NOMO-1 treated with dmso at 0.1 percent for 144 hours (cell line): ENCODE results near the gene NTN3.

Source experiments
- DNase-seq: peaks from one replicate; lab custom pipeline; 2025; ENCODE audit not compliant: unreplicated experiment; lab: John Stamatoyannopoulos, UW

Gene NTN3

DNA sequence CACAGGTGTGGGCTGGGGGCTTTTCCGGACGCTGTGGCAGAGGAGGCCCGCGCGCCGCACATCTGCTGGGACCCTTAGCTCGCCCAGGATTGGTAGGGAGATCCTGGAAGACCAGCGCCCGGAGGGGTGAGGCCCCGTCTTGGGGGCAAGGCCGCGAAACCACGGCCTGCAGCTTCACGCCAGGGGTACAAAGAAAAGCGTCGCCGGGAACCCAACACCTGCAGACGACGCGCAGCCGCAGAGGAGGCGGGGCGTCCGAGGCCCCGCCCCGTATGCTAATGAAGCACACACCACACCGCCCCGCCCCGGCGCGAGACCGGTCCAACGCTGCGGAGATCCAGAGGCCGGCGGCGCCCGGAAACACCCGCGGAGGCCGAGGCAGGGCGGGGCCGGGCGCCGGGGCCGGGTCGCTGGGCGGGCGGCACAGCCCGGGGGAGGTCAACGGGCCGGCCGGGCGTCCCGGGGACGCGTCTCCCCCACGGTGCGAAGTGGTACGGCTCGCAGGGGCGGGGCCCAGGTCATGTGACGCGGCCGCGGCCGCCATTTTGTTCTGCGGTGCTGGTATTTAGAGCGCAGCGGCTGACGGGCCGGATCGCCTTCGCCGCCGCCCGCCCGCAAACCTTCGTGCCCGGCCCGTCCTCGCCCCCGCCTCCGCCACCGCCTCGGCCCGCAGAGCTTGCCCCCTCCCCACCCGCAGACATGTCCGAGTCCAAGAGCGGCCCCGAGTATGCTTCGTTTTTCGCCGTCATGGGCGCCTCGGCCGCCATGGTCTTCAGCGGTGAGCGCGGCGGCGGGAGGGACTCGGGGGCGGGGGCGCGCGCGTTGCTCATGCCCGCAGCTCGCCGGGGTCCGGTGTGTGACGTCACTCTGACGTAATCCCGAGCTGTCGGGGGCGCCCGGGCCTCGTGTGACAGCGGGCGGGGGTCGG is 42.6 kb downstream of the NTN3 start, which contains the start of gene ATP6V0C:
Gene ATP6V0C (plus strand): TSS at position 548 of the 928 bp plus-strand sequence. CDS start 152 bp downstream, at position 700.
- DNase-seq = peak; percentile 81

DNA sequence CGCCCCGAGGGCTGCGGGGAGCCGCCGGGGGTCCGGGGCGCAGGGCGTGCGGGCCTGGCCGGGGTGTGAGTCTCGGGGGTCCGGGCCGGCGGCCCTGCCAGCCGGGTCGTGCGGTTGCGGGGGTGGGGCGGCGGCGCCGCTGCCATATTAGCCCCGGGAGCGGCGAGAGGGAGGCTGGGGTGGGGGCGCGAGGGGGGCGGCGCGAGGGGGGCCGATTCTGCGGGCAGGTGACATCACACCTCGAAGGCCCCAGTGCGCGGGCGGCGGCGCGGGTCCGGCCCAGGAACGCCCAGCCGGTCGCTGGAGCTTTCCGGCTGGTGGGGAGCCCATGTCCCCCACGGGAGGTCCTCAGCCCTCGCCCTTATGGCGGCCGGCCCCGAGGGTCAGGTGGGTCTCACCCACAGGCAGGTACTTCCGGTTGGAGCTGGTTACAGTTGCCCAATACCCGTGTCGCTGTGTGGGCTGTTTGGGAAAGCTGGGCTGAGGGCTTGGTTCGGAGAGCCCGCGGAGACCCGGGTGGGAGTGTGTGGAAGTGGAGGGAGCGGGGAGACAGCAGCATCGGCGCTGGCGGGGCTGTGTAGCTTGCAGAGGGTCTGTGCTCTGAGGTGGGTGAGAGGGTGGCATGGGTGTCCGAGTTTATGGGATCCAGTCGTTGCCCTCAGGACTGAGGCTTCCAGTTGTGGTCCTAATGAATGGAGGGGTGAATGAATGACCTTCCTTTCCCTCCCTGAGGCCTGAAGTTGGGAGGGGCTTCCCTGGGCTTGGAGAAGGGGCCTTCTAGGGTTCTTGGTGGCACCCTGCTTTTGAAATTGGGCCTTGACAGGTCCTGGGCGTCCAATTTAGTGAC is 43.5 kb downstream of the NTN3 start:
- no peak for DNase-seq

DNA sequence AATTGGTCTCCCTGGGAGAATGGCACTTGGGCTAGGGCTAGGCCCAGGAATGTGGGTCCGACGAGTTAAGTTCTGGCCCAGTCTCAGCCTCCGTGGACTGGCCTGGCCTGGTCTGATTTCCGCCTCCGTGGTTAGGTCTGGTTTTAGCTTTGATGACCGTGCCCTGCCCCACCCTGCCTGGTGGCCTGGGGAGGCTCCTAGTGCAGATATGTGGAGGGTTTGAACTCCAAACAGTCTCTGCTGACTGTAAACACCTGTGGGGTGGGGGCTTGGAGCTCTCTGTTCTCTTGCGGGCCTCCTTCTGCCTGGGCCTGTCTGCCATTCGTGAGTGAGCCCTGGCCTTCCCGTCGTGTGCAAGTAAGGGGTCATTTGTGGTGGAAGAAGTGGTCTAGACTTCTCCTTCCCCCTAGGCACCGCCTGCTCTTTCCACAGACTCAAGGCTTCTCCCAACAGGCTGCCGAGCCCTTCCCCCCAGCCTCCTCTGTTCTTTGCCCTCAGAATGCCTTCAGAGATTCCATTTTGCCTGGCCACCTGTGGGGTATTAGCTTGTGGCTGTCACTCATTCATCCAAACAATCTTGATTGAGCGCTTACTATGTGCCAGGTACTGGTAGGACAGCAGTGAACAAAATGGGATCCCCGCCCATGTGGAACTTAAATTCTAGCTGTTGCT is 44.2 kb downstream of the NTN3 start:
- peak; percentile 43 for DNase-seq

- peak; percentile 95 for DNase-seq
These were observed 45.5 kb downstream of the NTN3 start for GRCh38 chr16:2516391-2517240.

DNA sequence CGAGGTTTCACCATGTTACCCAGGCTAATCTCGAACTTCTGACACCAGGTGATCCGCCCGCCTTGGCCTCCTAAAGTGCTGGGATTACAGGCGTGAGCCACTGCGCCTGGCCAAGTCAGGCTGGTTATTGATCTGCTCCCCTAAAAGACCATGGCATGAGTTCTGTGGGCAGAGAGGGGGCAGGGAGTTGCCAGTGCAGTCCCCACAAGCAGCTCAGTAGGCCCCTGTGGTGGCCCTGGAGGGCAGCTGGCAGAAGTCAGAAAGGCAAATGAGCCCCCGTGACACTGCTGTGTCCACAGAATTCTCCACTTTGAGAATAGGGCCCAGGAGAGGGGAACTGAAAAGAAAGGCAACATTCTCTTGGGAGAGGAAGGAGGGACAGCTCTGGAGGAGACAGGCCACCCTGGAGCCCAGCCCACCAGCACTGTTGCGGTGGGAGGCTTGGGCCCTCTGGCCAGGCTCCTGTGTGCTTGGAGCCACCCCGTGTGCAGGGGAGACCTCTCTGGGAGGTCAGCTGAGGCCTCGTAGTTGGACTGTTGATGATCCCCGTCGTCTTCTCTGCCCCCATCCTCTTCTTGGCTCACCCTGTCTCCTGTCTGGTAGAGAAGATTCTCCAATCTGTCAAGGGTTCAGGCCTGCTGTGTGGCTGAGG is 47.0 kb downstream of the NTN3 start:
- no peak for DNase-seq

DNA sequence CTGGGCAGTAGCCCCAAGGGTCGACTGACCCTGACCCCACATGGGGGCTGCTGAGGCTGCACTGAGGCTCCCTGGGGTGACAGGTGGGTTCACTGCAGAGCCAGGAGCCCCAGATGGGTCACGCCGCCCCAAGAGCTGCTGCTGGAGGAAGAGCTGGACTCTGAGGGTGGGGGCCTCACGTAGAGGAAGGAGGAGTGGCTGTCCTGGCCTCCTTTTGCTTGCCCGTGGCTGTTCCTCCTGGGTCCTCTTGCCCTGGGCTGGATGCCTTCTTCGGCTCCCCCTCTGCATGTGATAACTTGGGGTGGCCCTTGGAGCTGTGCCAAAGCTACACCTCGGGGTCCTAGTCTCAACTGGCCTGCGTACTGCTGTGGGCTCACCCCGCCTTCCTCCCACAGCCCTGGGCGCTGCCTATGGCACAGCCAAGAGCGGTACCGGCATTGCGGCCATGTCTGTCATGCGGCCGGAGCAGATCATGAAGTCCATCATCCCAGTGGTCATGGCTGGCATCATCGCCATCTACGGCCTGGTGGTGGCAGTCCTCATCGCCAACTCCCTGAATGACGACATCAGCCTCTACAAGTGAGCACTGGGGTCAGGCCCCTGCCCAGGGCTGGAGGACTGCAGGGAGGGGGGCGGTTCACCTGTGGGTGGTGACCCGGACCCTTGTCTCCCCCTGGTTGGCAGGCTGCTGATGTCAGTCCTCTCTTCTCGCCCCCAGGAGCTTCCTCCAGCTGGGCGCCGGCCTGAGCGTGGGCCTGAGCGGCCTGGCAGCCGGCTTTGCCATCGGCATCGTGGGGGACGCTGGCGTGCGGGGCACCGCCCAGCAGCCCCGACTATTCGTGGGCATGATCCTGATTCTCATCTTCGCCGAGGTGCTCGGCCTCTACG is 48.0 kb downstream of the NTN3 start:
- no peak for DNase-seq

DNA sequence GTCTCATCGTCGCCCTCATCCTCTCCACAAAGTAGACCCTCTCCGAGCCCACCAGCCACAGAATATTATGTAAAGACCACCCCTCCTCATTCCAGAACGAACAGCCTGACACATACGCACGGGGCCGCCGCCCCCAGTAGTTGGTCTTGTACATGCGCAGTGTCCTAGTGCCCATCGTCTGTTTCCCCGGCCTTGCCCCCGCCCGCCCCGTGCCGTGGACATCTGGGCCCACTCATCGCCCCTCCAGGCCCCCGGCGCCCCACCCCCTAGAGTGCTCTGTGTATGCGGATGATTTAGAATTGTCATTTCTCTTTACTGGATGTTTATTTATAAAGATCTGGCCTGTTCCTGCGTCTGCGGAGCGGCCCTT is 48.6 kb downstream of the NTN3 start:
- DNase-seq = no peak

DNA sequence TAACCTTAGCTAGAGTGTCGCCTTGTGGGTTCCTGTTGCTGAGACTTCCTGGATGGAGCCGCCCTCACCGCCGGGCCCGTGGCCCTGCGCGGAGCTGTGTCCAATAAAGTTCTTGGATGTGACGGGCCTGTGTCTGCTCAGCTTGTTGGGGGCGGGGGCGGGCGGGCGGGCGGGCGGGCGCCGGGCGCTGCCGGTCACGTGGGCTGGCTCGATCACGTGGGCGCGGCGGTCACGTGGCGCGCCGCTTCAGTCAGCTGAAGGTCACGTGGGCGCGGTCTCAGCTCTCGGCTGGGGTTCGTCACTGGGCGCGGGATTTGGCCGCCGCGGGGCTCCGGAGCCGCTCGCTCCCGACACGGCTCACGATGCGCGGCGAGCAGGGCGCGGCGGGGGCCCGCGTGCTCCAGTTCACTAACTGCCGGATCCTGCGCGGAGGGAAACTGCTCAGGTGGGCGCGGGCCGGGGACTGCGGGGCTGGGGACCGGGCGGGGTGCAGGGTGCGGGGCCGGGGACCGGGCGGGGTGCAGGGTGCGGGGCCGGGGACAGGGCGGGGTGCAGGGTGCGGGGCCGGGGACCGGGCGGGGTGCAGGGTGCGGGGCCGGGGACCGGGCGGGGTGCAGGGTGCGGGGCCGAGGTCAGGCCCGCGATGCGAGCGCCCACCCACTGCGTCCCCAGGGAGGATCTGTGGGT is 49.1 kb downstream of the NTN3 start, which contains the start of gene AMDHD2:
Gene AMDHD2 (plus strand): TSS at position 275 of the 687 bp plus-strand sequence. CDS start 88 bp downstream, at position 363.
- DNase-seq = peak; percentile 77

DNA sequence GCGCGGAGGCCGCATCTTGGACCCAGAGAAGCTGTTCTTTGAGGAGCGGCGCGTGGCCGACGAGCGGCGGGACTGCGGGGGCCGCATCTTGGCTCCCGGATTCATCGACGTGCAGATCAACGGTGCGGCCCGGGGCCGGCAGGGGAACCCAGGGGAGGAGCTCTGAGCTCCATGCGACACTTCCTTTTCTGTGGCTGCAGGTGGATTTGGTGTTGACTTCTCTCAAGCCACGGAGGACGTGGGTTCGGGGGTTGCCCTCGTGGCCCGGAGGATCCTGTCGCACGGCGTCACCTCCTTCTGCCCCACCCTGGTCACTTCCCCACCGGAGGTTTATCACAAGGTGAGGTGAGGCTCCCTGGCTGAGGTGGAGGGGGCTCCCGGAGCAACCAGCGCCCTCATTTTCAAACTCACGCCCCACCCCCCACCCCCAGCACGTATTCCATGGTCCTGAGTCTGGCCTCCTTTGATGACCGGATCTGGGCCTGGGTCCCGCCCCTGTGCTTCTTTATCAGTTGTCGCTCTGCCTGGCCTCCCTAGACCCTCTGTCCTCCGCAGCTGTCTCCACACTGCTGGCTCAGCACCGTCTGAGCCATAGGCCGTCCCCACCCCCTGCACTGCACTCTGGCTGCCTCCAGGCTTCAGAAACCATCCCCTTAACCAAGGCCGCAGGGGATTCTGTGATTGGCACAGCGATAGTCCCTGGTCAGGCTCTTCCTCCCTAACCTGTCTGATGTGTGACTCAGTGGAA is 49.9 kb downstream of the NTN3 start:
- DNase-seq = no peak
